NCI-H526 (cell line): ENCODE measurements around the gene UBA1.

Source experiments
- DNase-seq, 2 experiments: peaks; one replicate each; lab custom pipeline; 2025; lab: John Stamatoyannopoulos, UW

The UBA1 gene

GRCh38 chrX:47169726-47170515 is 23.7 kb upstream of the UBA1 start:
- no peak for DNase-seq

GRCh38 chrX:47170861-47171692 is 22.6 kb upstream of the UBA1 start:
- DNase-seq, result no peak

- no peak for DNase-seq
These were observed 21.6 kb upstream of the UBA1 start for GRCh38 chrX:47171996-47172395.

GRCh38 chrX:47172549-47172948 is 21.1 kb upstream of the UBA1 start:
- DNase-seq, result no peak

- no peak for DNase-seq
These were observed 20.4 kb upstream of the UBA1 start for GRCh38 chrX:47172971-47173792.

- no peak for DNase-seq
These were observed 19.3 kb upstream of the UBA1 start for GRCh38 chrX:47174376-47174775.

GRCh38 chrX:47174846-47175587 is 18.6 kb upstream of the UBA1 start:
- DNase-seq, result no peak

GRCh38 chrX:47175588-47175980 is 18.0 kb upstream of the UBA1 start:
- no peak for DNase-seq

- no peak for DNase-seq
These were observed 17.4 kb upstream of the UBA1 start for GRCh38 chrX:47176101-47176740.

- DNase-seq, result no peak
These were observed 16.6 kb upstream of the UBA1 start for GRCh38 chrX:47177079-47177478.

GRCh38 chrX:47178337-47178736 is 15.3 kb upstream of the UBA1 start:
- no peak for DNase-seq

- DNase-seq, result no peak
These were observed 14.3 kb upstream of the UBA1 start for GRCh38 chrX:47179221-47179927.

GRCh38 chrX:47179928-47180255 is 13.7 kb upstream of the UBA1 start:
- no peak for DNase-seq

- DNase-seq, result no peak
These were observed 13.3 kb upstream of the UBA1 start for GRCh38 chrX:47180346-47180745.

GRCh38 chrX:47181301-47181700 is 12.3 kb upstream of the UBA1 start:
- DNase-seq, result no peak

- DNase-seq, result no peak
These were observed 11.4 kb upstream of the UBA1 start for GRCh38 chrX:47182106-47182700.

- no peak for DNase-seq
These were observed 9.1 kb upstream of the UBA1 start for GRCh38 chrX:47184486-47184885.

- no peak for DNase-seq
These were observed 8.4 kb upstream of the UBA1 start for GRCh38 chrX:47185241-47185640.

GRCh38 chrX:47186096-47186740 is 7.4 kb upstream of the UBA1 start:
- DNase-seq, result no peak
